SK-N-DZ (cell line): Measurements from ENCODE around the gene NARS2.

Experiments
- small RNA-seq, 2 experiments: library from RNA; depleted of rRNA; stranded (forward); fragments of <200 nt; gene quantifications; one replicate each; pipeline ENCODE3, GENCODE V24; 2014

The NARS2 gene

Small RNA genes lying within 50 kb of the gene (small RNA-seq; reads per million reads assigned to genes)
- 0 reads per million in 2 experiments for gene RNU6-311P
